T-helper 17 cell (primary cell): ENCODE measurements around the gene OR13D1. TPM values are rescaled to one million over a fixed set of nuclear protein-coding genes. Genes with fewer than 3 reads are reported as not detected.

ENCODE experiments used
- total RNA-seq, 4 donors: library from RNA in 2 of 4; stranded (reverse) in 2 of 4; gene quantifications; one replicate each; pipeline ENCODE4 v1.2.3 and lab custom pipeline; 2022 to 2026

Gene OR13D1
- total RNA-seq, 2 donors from 2014 or later: not detected

Other genes with a start within 250 kb of the OR13D1 start
- gene OR13F1, start 190.3 kb upstream of the OR13D1 start, total RNA-seq: not detected
- gene OR13C4, start 167.3 kb upstream of the OR13D1 start, total RNA-seq: not detected
- gene OR13C3, start 157.7 kb upstream of the OR13D1 start, total RNA-seq: not detected
- gene OR13C8, start 125.3 kb upstream of the OR13D1 start, total RNA-seq: not detected
- gene OR13C5, start 95.1 kb upstream of the OR13D1 start, total RNA-seq: not detected
- not detected for gene OR13C2, start 88.9 kb upstream of the OR13D1 start, total RNA-seq
- not detected for gene OR13C9, start 76.3 kb upstream of the OR13D1 start, total RNA-seq
- gene NIPSNAP3A, start 53.2 kb downstream of the OR13D1 start, total RNA-seq: 1 to 10 TPM; 8.3 to 8.8 TPM
- gene NIPSNAP3B, start 69.6 kb downstream of the OR13D1 start, total RNA-seq: 1 to 10 TPM; 1.1 to 1.5 TPM
- gene ABCA1, start 233.6 kb downstream of the OR13D1 start, total RNA-seq: 10 to 100 TPM; 16.0 to 18.9 TPM